Ovary (tissue), 9 donors: ENCODE results near the gene ARL8A. TPM values are rescaled to one million over a fixed set of nuclear protein-coding genes. Genes with fewer than 3 reads are reported as not detected.

Source experiments
- DNase-seq, 5 donors: peaks; one replicate each; pipeline ENCODE4 v3.0.0-alpha.2; 2019 to 2020
- H3K27ac ChIP-seq, 2 donors: fragments of 200-600 bp; one replicate each; pipeline versions ENCODE4 v1.5.1 to v1.8.0; 2019 to 2022
- H3K27me3 ChIP-seq: fragments of 200-600 bp; one replicate; pipeline ENCODE4 v1.8.0; 2022
- H3K36me3 ChIP-seq: fragments of 200-600 bp; sonication (generic); one replicate; pipeline ENCODE4 v1.5.1; 2019
- H3K4me1 ChIP-seq: one replicate; pipeline ENCODE4 v1.8.1; 2013; ENCODE audit warnings: mild to moderate bottlenecking, moderate library complexity; ENCODE audit not compliant: insufficient read depth
- H3K4me3 ChIP-seq: fragments of 200-600 bp; sonication (generic); one replicate; pipeline ENCODE4 v1.5.1; 2017
- H3K9me3 ChIP-seq, 2 donors: fragments of 200-600 bp in 1 of 2; sonication (generic) in 1 of 2; one replicate each; pipeline versions ENCODE4 v1.5.1 to v1.8.1; 2013 to 2019; ENCODE audit warnings: mild to moderate bottlenecking in 1 of 2, moderate library complexity in 1 of 2
- EP300 ChIP-seq: sonication (generic); formaldehyde crosslinking; IDR thresholded peaks from one replicate; pipeline ENCODE4 v1.6.1; 2017; ENCODE audit warnings: antibody characterized with exemption
- POLR2A ChIP-seq: fragments of 450-650 bp; IDR thresholded peaks from one replicate; pipeline ENCODE4 v1.6.1; 2017; ENCODE audit warnings: antibody characterized with exemption, mild to moderate bottlenecking, moderate library complexity
- WGBS, 3 donors: extraction: QIAGEN DNeasy Blood & Tissue Kit in 1 of 3; methylation state at CpG; one replicate each; pipeline versions ENCODE4 v1.1.5 to v1.1.7; 2013 to 2017; 5-methylcytosine and 5-hydroxymethylcytosine counted together
- intact Hi-C, 4 donors: fragments of 100-400 bp; cut with DNase I; formaldehyde crosslinking; loops; one replicate each; pipeline versions ENCODE4 v1.11.0 to v1.15.1; 2022 to 2023
- polyA plus RNA-seq, 2 donors: library from polyadenylated mRNA; stranded (reverse); fragments of 200-250 nt in 1 of 2; fragments of 350-450 nt in 1 of 2; fragmentation: Illumina TruSeq in 1 of 2; extraction: RNeasy Lipid Tissue Mini Kit (QIAGEN cat#74804) in 1 of 2; gene quantifications; one replicate each; pipeline ENCODE4 v1.2.3, GENCODE V29; 2013 to 2014
- total RNA-seq, 7 donors: library from RNA; depleted of rRNA in 2 of 7; stranded (reverse); fragments of >200 nt in 2 of 7; fragmentation: NEBNext Ultra II Directional in 3 of 7; extraction: Animal tissue kit (Norgen Biotek cat#: 25700) in 3 of 7; gene quantifications; one replicate each; pipeline versions ENCODE4 v1.1.0 to v1.2.4, GENCODE V29; 2016 to 2023
- TF ChIP-seq, protein P1 (sequence below), 3 donors: fragments of 450-650 bp in 2 of 3; fragments of 200-600 bp in 1 of 3; IDR thresholded peaks; one replicate each; pipeline versions ENCODE4 v1.5.1 to v1.8.0; 2016 to 2022; ENCODE audit warnings: antibody characterized with exemption in 3 of 3, mild to moderate bottlenecking in 1 of 3
- donor health status: DM: no; HTN: no; CAD: no; lungs with moderate emphysema.
- donor health status: DM: no; HTN: no; CAD: no.
- donor health status: Bipolar disorder and iron deficiency.
- donor health status: DM: yes; HTN: yes; CAD: no.
- donor health status: DM: no; HTN: no; CAD: no.
- donor health status: DM: yes; HTN: yes; CAD: no.

The ARL8A gene
- total and polyA plus RNA-seq, 9 donors: 20.0 to 95.9 (median 65.8) TPM

DNA sequence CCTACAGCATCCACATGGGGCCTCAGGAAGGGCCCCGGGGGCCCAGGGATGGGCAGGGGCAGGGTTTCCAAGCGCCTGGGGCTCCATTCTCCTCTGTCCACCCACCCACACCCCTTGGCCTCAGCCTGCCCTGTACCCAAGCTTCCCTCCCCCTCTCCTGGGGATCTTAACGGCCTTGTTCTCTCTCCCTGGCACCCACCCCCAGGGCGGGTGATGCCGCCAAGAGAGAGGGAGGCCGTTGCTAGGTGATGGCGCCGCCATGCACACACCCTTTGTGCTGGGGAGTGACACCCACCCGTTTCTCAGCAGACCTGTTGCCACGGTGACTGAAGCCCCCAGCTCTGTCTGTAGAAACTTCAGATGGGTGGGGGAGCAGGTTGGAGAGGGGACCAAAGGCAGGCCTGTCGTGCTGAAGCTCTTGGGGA lies 14.2 kb downstream of the ARL8A start:
- intact Hi-C loops: loop anchor here in 2 of 4 donors (5.0 to 10.0 kb wide), 2 partner anchors 118 to 236 kb away; partner anchors contain the start of gene ELF3 (in 1 of the 2)
- peak in 4 of 5 donors; percentile 49 to 72 (median 59) for DNase-seq
- no peaks in the 10 kb centered on the region for H3K27me3 ChIP-seq
- WGBS, 3 donors: 45 to 51% (median 47%) methylated on average over 9 to 11 of the region's 11 CpGs
- peak overlapping the region; percentile 36 to 93 for H3K27ac ChIP-seq
- no peaks in the 10 kb centered on the region for H3K9me3 ChIP-seq
- peaks cover 27% of the 10 kb centered on the region for H3K4me1 ChIP-seq
- TF ChIP-seq EP300: no peak
- no peak for TF ChIP-seq POLR2A
- TF ChIP-seq, protein P1, sequence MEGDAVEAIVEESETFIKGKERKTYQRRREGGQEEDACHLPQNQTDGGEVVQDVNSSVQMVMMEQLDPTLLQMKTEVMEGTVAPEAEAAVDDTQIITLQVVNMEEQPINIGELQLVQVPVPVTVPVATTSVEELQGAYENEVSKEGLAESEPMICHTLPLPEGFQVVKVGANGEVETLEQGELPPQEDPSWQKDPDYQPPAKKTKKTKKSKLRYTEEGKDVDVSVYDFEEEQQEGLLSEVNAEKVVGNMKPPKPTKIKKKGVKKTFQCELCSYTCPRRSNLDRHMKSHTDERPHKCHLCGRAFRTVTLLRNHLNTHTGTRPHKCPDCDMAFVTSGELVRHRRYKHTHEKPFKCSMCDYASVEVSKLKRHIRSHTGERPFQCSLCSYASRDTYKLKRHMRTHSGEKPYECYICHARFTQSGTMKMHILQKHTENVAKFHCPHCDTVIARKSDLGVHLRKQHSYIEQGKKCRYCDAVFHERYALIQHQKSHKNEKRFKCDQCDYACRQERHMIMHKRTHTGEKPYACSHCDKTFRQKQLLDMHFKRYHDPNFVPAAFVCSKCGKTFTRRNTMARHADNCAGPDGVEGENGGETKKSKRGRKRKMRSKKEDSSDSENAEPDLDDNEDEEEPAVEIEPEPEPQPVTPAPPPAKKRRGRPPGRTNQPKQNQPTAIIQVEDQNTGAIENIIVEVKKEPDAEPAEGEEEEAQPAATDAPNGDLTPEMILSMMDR (IDR thresholded peaks at IDR 0.05): no peak
- no peak overlapping the region for H3K4me3 ChIP-seq
- no peaks in the 10 kb centered on the region for H3K36me3 ChIP-seq

DNA sequence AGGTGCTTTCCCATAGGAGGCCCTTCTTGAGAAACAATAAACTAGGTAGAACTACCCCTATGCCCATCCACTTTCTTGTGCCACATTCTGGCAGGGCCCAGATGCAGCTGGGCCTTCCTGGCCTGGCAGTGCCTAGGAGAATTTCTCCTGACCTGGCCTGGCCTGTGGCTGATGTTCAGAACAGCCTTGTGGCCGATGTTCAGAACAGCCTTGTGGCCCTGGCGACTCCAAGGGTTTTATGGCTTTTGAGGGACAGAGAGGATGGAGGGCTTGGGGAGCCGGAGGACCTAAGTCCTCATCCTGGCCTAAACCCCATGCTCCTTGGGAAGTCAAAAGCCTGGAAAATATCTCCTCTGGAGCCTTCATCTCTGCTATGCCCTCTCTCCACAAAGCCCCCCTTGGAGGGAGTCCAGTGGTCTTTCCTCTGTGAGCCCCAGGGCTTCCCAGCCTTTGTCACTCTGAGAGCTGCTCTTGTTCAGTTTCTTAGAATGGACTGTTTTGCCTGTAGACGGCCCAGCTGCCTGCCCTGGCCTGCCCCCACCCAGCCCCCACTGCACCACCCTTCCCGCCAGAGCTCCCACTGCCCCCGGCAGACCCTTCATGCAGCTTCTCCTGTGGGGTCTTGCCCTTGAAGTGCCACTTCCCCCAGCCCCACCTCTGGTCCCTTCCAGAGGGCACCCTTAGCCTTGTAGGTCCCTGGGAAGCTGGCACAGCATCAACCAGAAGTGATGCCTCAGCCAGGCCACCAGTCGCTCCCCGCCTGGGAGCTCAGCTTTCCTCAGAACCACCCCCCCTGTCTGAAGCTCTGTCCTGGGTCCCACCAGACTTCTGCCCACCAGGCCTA lies 14.9 kb downstream of the ARL8A start:
- no peak overlapping the region for H3K4me3 ChIP-seq
- H3K36me3 ChIP-seq: no peaks in the 10 kb centered on the region
- peaks cover 27% of the 10 kb centered on the region for H3K4me1 ChIP-seq
- no peaks in the 10 kb centered on the region for H3K27me3 ChIP-seq
- DNase-seq: peak in 1 of 5 donors; percentile 49
- H3K27ac ChIP-seq: peak overlapping the region; percentile 36 to 93
- TF ChIP-seq EP300: no peak
- TF ChIP-seq, protein P1 (IDR thresholded peaks at IDR 0.05): no peak
- no peak for TF ChIP-seq POLR2A
- intact Hi-C loops: loop anchor here in 2 of 4 donors (5.0 to 10.0 kb wide), 2 partner anchors 117 to 235 kb away; partner anchors contain the start of gene ELF3 (in 1 of the 2)
- H3K9me3 ChIP-seq: no peaks in the 10 kb centered on the region
- 62 to 70% (median 67%) methylated on average over 8 of the region's 8 CpGs for WGBS, 3 donors

DNA sequence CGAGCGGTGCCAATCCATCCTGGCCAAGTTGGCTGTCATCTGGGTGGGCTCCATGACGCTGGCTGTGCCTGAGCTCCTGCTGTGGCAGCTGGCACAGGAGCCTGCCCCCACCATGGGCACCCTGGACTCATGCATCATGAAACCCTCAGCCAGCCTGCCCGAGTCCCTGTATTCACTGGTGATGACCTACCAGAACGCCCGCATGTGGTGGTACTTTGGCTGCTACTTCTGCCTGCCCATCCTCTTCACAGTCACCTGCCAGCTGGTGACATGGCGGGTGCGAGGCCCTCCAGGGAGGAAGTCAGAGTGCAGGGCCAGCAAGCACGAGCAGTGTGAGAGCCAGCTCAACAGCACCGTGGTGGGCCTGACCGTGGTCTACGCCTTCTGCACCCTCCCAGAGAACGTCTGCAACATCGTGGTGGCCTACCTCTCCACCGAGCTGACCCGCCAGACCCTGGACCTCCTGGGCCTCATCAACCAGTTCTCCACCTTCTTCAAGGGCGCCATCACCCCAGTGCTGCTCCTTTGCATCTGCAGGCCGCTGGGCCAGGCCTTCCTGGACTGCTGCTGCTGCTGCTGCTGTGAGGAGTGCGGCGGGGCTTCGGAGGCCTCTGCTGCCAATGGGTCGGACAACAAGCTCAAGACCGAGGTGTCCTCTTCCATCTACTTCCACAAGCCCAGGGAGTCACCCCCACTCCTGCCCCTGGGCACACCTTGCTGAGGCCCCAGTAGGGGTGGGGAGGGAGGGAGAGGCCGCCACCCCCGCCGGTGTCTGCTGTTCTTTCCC lies 16.5 kb downstream of the ARL8A start:
- Histone ChIP-seq H3K27me3 (no peaks in the 10 kb centered on the region), H3K4me1 (peaks cover 25% of the 10 kb centered on the region), H3K36me3 (no peaks in the 10 kb centered on the region), H3K9me3 (no peaks in the 10 kb centered on the region), H3K4me3 (no peak overlapping the region), H3K27ac (no peak overlapping the region)
- WGBS, 3 donors: 94 to 96% (median 95%) methylated on average over 26 of the region's 26 CpGs
- intact Hi-C loops: loop anchor here in 1 of 4 donors (10.0 kb wide), 1 partner anchor 233 kb away; no protein-coding TSS in a partner anchor
- no peak for TF ChIP-seq POLR2A
- no peak for TF ChIP-seq EP300
- TF ChIP-seq, protein P1 (IDR thresholded peaks at IDR 0.05): no peak
- DNase-seq: no peak

DNA sequence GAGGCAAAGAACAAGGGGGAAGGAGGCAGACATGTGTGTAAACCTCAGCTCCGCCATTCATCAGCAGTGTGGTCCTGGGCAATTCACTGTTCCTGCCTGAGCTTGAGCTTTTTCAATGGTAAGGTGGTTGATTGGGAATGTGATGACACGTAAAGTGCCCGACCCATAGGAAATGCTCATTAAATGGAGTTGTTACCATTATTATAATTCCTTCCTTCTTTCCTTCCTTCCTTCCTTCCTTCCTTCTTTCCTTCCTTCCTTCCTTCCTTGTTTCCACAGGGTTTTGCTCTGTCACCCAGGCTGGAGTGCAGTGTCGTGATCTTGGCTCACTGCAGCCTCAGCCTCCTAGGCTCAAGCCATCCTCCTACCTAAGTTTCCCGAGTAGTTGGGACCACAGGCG lies 17.5 kb downstream of the ARL8A start:
- Histone ChIP-seq H3K4me1 (peaks cover 19% of the 10 kb centered on the region), H3K4me3 (no peak overlapping the region), H3K9me3 (no peaks in the 10 kb centered on the region), H3K36me3 (no peaks in the 10 kb centered on the region), H3K27me3 (no peaks in the 10 kb centered on the region), H3K27ac (no peak overlapping the region)
- 90 to 93% (median 91%) methylated on average over 6 of the region's 6 CpGs for WGBS, 3 donors
- no peak for DNase-seq
- intact Hi-C loops: loop anchor here in 1 of 4 donors (10.0 kb wide), 1 partner anchor 232 kb away; no protein-coding TSS in a partner anchor
- no peak for TF ChIP-seq POLR2A
- TF ChIP-seq, protein P1 (IDR thresholded peaks at IDR 0.05): no peak
- TF ChIP-seq EP300: no peak
